HL-60 (cell line): Measurements from ENCODE around the gene DUSP1.

Experiments used
- DNase-seq, 2 experiments: peaks; one replicate each; pipeline ENCODE4 v3.0.0-alpha.2; 2010 to 2020; ENCODE audit warnings: low read depth in 1 of 2, low spot score in 1 of 2
- H3K27ac ChIP-seq: fragments of 250-450 bp; sonication (Bioruptor Pico); replicated peaks from 2 replicates; pipeline ENCODE4 v1.5.1; 2020; ENCODE audit warnings: mild to moderate bottlenecking, moderate library complexity
- H3K27me3 ChIP-seq: fragments of 250-450 bp; sonication (Bioruptor Pico); 2 replicates; pipeline ENCODE4 v1.5.1; 2021; ENCODE audit warnings: mild to moderate bottlenecking, moderate library complexity; ENCODE audit not compliant: insufficient read depth, poor library complexity, severe bottlenecking
- H3K4me3 ChIP-seq: replicated peaks from 2 replicates; pipeline ENCODE4 v1.5.1; 2011; ENCODE audit warnings: mild to moderate bottlenecking, control low read depth, low read length; ENCODE audit not compliant: insufficient read depth
- GABPA ChIP-seq: IDR thresholded peaks from 2 replicates; pipeline ENCODE4 v1.6.1; 2012; ENCODE audit warnings: low read depth
- POLR2AphosphoS5 ChIP-seq: IDR thresholded peaks from 2 replicates; pipeline ENCODE4 v1.6.1; 2012; ENCODE audit warnings: low read depth
- SPI1 ChIP-seq: IDR thresholded peaks from 2 replicates; pipeline ENCODE4 v1.6.1; 2012; ENCODE audit warnings: low read depth, mild to moderate bottlenecking, borderline replicate concordance
- TF ChIP-seq, protein P1 (sequence below): IDR thresholded peaks from one replicate; pipeline ENCODE4 v1.5.1; 2011; ENCODE audit warnings: low read length, control low read depth, inconsistent platforms; ENCODE audit not compliant: insufficient read depth
- TF ChIP-seq, protein P2 (sequence below): IDR thresholded peaks from 2 replicates; pipeline ENCODE4 v1.6.1; 2012; ENCODE audit warnings: low read depth; ENCODE audit not compliant: insufficient replicate concordance

The DUSP1 gene

DNA sequence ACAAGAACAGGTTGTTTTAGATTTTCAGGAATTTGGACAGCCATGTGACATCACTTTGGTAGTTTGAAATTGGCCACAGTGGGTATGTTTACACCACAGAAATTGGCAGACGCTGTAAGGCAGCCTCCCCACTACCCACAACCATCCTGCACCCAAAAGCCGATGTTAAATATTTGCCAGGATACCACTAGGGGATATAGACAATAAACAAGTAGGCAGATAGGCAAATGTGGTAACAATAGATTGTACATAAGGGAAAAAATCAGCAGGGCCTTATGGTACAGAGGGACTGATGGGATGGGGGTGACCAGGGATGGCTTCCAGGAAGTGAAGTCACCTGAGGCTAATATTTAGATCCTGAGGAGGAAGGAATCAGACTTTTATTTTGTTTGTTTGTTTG is 31.1 kb upstream of the DUSP1 start:
- no peak for TF ChIP-seq POLR2AphosphoS5
- TF ChIP-seq, protein P1, sequence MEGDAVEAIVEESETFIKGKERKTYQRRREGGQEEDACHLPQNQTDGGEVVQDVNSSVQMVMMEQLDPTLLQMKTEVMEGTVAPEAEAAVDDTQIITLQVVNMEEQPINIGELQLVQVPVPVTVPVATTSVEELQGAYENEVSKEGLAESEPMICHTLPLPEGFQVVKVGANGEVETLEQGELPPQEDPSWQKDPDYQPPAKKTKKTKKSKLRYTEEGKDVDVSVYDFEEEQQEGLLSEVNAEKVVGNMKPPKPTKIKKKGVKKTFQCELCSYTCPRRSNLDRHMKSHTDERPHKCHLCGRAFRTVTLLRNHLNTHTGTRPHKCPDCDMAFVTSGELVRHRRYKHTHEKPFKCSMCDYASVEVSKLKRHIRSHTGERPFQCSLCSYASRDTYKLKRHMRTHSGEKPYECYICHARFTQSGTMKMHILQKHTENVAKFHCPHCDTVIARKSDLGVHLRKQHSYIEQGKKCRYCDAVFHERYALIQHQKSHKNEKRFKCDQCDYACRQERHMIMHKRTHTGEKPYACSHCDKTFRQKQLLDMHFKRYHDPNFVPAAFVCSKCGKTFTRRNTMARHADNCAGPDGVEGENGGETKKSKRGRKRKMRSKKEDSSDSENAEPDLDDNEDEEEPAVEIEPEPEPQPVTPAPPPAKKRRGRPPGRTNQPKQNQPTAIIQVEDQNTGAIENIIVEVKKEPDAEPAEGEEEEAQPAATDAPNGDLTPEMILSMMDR, result no peak
- Histone ChIP-seq H3K27ac (no peak overlapping the region), H3K27me3 (no peaks in the 10 kb centered on the region), H3K4me3 (no peak overlapping the region)
- no peak for DNase-seq

DNA sequence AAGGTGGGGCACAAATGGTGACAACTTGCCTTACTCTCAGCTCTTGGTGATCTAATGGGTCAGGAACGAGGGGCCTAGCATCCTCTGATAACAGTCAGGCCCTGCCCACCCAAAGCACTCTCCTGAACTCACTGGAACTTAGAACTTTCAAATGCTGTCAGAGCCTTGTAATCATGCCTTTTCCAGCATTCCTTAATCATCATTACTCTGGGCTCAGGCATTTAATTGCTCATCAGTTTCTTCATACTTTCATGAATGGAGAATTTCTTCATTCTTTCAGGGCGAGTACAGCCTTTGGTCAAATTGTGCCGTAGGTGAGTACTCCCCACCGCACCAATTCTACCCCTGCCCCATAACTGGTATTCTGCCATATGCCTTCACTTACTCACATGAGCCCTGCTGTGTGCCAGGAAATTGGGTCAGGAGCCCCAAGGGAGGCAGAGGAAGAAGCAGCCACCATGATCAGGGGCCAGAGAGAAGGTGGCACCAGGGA is 30.2 kb upstream of the DUSP1 start:
- TF ChIP-seq SPI1 (no peak), POLR2AphosphoS5 (no peak), GABPA (no peak)
- TF ChIP-seq, protein P2, sequence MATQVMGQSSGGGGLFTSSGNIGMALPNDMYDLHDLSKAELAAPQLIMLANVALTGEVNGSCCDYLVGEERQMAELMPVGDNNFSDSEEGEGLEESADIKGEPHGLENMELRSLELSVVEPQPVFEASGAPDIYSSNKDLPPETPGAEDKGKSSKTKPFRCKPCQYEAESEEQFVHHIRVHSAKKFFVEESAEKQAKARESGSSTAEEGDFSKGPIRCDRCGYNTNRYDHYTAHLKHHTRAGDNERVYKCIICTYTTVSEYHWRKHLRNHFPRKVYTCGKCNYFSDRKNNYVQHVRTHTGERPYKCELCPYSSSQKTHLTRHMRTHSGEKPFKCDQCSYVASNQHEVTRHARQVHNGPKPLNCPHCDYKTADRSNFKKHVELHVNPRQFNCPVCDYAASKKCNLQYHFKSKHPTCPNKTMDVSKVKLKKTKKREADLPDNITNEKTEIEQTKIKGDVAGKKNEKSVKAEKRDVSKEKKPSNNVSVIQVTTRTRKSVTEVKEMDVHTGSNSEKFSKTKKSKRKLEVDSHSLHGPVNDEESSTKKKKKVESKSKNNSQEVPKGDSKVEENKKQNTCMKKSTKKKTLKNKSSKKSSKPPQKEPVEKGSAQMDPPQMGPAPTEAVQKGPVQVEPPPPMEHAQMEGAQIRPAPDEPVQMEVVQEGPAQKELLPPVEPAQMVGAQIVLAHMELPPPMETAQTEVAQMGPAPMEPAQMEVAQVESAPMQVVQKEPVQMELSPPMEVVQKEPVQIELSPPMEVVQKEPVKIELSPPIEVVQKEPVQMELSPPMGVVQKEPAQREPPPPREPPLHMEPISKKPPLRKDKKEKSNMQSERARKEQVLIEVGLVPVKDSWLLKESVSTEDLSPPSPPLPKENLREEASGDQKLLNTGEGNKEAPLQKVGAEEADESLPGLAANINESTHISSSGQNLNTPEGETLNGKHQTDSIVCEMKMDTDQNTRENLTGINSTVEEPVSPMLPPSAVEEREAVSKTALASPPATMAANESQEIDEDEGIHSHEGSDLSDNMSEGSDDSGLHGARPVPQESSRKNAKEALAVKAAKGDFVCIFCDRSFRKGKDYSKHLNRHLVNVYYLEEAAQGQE, result no peak
- TF ChIP-seq, protein P1, result no peak
- H3K27ac ChIP-seq, result no peak overlapping the region
- H3K4me3 ChIP-seq, result no peak overlapping the region
- no peaks in the 10 kb centered on the region for H3K27me3 ChIP-seq
- DNase-seq, result no peak

DNA sequence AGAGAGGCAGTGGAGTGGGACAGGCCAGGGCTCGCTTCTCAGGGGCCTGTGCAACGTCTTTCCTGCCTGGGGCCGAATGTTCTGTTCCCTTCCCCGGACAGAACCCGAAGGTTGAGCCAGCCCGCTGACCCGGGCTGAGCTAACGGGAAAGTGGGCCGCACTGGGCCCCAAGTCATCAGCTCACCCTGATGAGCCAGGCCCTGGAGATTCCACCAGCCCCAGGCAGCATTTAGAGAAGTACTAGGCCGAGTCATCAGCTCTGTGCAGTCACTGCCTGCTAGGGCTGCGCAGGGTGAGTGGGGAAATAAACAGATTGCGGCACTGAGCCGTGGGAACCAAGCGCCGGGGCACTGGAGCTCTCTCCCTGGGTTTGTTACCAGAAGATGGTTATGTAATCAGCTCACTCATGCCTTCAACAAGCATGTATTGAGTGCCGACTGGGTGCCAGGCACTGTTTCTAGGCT is 29.1 kb upstream of the DUSP1 start:
- Histone ChIP-seq H3K4me3 (no peak overlapping the region), H3K27ac (peak overlapping the region; percentile 60), H3K27me3 (no peaks in the 10 kb centered on the region)
- 0 out of 2 replicates have a peak, but pooled peaks have one; percentile 34 for TF ChIP-seq POLR2AphosphoS5
- TF ChIP-seq, protein P1, result no peak
- DNase-seq, result peak; percentile 63 to 97

DNA sequence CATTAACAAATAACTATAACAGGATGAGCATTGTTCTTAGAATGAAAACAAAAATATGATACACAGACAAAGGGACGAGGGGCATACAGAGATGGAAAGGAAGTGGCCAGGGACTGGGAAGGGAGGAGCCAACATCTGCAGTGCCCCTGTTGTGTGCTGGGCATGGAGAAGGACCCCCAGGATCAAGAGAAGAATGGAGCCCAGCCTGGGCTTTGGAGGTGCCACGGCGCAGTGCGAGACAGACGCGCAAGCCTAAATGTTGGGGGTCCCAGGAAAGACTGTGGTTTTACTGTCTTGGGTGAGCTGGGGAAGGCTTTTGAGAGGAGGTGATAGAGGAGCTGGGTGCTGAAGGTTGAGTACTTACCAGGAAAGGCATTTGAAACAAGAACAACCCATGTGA is 28.4 kb upstream of the DUSP1 start:
- Histone ChIP-seq H3K4me3 (no peak overlapping the region), H3K27ac (no peak overlapping the region; the same call in 1 of the 2 replicates)

More for the DNA sequence above, 28.4 kb upstream of the DUSP1 start:
- TF ChIP-seq POLR2AphosphoS5, result no peak
- TF ChIP-seq SPI1, result no peak
- TF ChIP-seq GABPA, result no peak
- TF ChIP-seq, protein P1, result no peak
- TF ChIP-seq, protein P2, result no peak
- H3K27me3 ChIP-seq, result no peaks in the 10 kb centered on the region
- DNase-seq, result no peak
